ENCODE data around the gene NCR2. TPM values are rescaled to one million over a fixed set of nuclear protein-coding genes. Genes with fewer than 3 reads are reported as not detected.
A peak's percentile ranks its signal among the peaks of the same experiment; 100 is the strongest.

NCR2 gene
- total RNA-seq, 1 donor from 2014 or later = not detected

- intact Hi-C loops (cut with DNase I) = no loop called here
- no peak overlapping the region for H3K27ac ChIP-seq
- H3K4me3 ChIP-seq = no peak overlapping the region
- H3K27me3 ChIP-seq = no peaks in the 10 kb centered on the region
- H3K9me3 ChIP-seq = no peaks in the 10 kb centered on the region
- H3K4me1 ChIP-seq = no peaks in the 10 kb centered on the region
- TF ChIP-seq, protein P1, sequence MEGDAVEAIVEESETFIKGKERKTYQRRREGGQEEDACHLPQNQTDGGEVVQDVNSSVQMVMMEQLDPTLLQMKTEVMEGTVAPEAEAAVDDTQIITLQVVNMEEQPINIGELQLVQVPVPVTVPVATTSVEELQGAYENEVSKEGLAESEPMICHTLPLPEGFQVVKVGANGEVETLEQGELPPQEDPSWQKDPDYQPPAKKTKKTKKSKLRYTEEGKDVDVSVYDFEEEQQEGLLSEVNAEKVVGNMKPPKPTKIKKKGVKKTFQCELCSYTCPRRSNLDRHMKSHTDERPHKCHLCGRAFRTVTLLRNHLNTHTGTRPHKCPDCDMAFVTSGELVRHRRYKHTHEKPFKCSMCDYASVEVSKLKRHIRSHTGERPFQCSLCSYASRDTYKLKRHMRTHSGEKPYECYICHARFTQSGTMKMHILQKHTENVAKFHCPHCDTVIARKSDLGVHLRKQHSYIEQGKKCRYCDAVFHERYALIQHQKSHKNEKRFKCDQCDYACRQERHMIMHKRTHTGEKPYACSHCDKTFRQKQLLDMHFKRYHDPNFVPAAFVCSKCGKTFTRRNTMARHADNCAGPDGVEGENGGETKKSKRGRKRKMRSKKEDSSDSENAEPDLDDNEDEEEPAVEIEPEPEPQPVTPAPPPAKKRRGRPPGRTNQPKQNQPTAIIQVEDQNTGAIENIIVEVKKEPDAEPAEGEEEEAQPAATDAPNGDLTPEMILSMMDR (IDR thresholded peaks at IDR 0.05) = no peak
- DNase-seq (ENCODE audit: low spot score in 2 of 2) = no peak
- H3K36me3 ChIP-seq = no peaks in the 10 kb centered on the region
Observed at GRCh38 chr6:41315203-41315602, 20.2 kb upstream of the NCR2 start.

GRCh38 chr6:41315943-41316620 lies 19.3 kb upstream of the NCR2 start:
- no peak for DNase-seq (ENCODE audit: low spot score in 2 of 2)
- Histone ChIP-seq H3K36me3 (no peaks in the 10 kb centered on the region), H3K4me1 (no peaks in the 10 kb centered on the region), H3K27ac (no peak overlapping the region), H3K27me3 (no peaks in the 10 kb centered on the region), H3K4me3 (no peak overlapping the region), H3K9me3 (no peaks in the 10 kb centered on the region)
- intact Hi-C loops (cut with DNase I) = no loop called here
- TF ChIP-seq, protein P1 (IDR thresholded peaks at IDR 0.05) = no peak

GRCh38 chr6:41318261-41318653 lies 17.2 kb upstream of the NCR2 start:
- Histone ChIP-seq H3K4me3 (peak overlapping the region in 1 of 2 donors; percentile 35), H3K9me3 (no peaks in the 10 kb centered on the region)
- intact Hi-C loops (cut with DNase I) = no loop called here

GRCh38 chr6:41318654-41319565 lies 16.5 kb upstream of the NCR2 start:
- H3K4me1 ChIP-seq = no peaks in the 10 kb centered on the region
- DNase-seq (ENCODE audit: low spot score in 2 of 2) = peak in 1 of 2 donors; percentile 82
- peak overlapping the region; percentile 32 to 35 for H3K4me3 ChIP-seq
- H3K36me3 ChIP-seq = no peaks in the 10 kb centered on the region
- no peak overlapping the region for H3K27ac ChIP-seq
- no peaks in the 10 kb centered on the region for H3K27me3 ChIP-seq
- H3K9me3 ChIP-seq = no peaks in the 10 kb centered on the region
- TF ChIP-seq, protein P1 (IDR thresholded peaks at IDR 0.05) = peak; percentile 93 to 98 (median 98)
- intact Hi-C loops (cut with DNase I) = no loop called here

More at GRCh38 chr6:41318261-41318653, 17.2 kb upstream of the NCR2 start:
- DNase-seq (ENCODE audit: low spot score in 2 of 2) = no peak
- Histone ChIP-seq H3K36me3 (no peaks in the 10 kb centered on the region), H3K27ac (no peak overlapping the region), H3K4me1 (no peaks in the 10 kb centered on the region), H3K27me3 (no peaks in the 10 kb centered on the region)
- TF ChIP-seq, protein P1 (IDR thresholded peaks at IDR 0.05) = no peak

- TF ChIP-seq, protein P1 (IDR thresholded peaks at IDR 0.05) = no peak
- Histone ChIP-seq H3K4me1 (no peaks in the 10 kb centered on the region), H3K27me3 (no peaks in the 10 kb centered on the region), H3K27ac (no peak overlapping the region), H3K9me3 (no peaks in the 10 kb centered on the region), H3K4me3 (no peak overlapping the region), H3K36me3 (no peaks in the 10 kb centered on the region)
- intact Hi-C loops (cut with DNase I) = no loop called here
- no peak for DNase-seq (ENCODE audit: low spot score in 2 of 2)
Observed at GRCh38 chr6:41321183-41321582, 14.2 kb upstream of the NCR2 start.
